Activated CD4-positive, alpha-beta T cell treated with anti-CD3 and anti-CD28 coated beads, Interleukin-2, Interleukin-6, amounts not matched to agents 100 ng/mL and 50 ng/mL, durations not matched to agents 16 hours and 8 hours (primary cell): ENCODE data around the gene RIC3.
"Not testable (repeated sequence)": the region's sequence is repeated elsewhere in the genome, so short reads cannot be mapped to it uniquely, and the experiment has no call there.

Experiments
- DNase-seq: peaks from one replicate; pipeline ENCODE4 v3.0.0-alpha.2; 2020

RIC3 gene

GRCh38 chr11:8186429-8186828 lies 17.6 kb upstream of the RIC3 start:
- no peak for DNase-seq

DNA sequence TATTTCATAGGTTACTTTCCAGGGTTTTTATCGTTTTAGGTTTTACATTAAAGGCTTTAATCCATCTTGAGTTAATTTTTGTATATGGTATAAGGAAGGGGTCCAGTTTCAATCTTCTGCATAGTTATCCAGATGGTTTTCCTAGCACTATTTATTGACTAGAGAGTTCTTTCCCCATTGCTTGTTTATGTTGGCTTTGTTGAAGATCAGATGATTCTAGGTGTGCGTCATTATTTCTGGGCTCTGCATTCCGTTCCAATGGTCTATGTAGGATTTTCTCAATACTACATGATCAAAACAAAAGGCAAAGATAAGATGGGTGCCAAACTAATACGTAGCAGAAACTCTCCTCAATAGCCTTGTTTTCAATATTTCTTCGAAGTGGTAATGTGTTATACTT lies 14.3 kb upstream of the RIC3 start:
- DNase-seq, result no peak

DNA sequence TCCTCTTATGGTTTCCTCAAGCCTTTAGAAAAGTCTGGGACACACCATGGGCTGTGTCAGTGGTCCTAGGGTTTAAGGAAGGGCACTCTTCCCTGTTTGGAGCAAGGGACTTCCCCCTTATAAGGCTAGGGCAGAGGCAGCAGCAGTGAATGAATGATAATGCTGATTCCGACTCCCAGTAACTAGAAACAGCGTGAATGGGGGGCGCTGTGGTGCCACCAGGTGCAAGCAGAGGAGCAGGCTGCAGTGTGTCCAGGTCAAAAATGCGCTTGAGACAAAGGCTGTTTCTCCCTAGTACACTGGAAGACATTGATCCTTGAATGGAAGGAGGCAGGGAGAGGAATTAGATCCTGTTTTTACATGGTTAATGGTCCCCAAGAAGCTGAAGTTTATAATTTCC lies 11.6 kb upstream of the RIC3 start:
- DNase-seq, result no peak

- DNase-seq, result no peak
Observed at GRCh38 chr11:8178297-8178696, 9.5 kb upstream of the RIC3 start.

DNA sequence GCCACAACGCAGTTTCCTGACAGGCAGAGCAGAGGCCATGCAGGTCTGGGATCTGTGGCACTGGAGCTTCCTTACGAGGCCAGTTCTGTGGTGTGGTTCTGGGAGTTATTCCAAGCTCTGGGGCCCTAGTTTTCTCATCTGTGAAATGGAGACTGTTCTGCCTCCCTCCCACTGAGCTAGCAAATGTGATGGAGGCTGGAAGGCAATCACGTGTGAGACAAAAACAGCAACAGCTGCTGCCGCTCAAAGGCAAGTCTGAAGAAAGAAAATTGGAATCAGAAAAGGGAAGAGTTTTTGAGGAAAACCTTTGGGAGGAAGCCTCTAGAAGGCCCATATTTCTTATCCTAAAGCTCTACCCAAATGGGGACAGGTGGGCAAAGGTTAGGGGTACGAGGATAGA lies 8.3 kb upstream of the RIC3 start:
- DNase-seq, result no peak

- no peak for DNase-seq
Observed at GRCh38 chr11:8167796-8168195, 1.0 kb downstream of the RIC3 start.

- no peak for DNase-seq
Observed at GRCh38 chr11:8164746-8165145, 4.1 kb downstream of the RIC3 start.

DNA sequence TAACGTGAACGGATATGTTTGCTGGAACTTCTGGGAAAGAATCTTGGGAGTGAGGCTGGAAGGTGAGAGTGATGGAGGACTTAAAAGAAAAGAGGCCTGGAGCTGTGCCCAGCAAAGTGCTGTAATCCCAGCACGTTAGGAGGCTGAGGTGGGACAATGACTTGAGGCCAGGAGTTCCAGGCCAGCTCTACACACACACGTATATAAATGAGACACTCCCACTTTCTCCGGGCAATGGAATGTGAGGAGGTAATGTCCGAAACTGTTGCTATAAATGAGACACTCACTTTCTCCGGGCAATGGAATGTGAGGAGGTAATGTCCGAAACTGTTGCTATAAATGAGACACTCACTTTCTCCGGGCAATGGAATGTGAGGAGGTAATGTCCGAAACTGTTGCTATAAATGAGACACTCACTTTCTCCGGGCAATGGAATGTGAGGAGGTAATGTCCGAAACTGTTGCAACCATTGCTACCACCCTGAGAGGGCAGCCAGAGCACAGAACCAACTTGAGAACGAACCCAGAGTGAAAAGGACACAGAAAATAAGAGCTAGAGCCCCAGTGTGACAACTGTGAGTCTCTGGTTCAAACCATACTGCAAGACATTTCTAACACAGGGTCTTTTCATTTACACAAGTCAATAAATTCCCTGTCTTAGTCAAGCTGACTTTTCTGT lies 7.1 kb downstream of the RIC3 start:
- DNase-seq, result not testable (repeated sequence)

- DNase-seq, result no peak
Observed at GRCh38 chr11:8156877-8157276, 11.9 kb downstream of the RIC3 start.

DNA sequence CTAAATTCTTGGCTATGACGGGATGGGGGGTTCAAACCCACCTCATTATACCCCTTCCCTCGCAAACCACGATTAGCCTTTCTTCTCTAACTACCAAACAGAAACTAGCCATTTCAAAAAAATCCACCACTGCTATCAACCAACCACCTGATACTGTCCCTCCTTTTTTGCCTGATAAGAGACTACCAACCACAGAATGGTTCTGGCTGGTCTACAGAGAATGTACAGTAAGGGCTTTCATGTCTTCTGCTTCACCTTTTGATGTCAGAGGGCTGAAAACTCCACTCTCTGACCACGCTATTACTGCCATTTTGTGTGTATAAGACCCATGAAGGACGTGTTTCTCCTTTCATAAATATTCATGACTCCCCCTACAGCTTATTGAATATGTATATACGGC lies 19.1 kb downstream of the RIC3 start:
- DNase-seq, result no peak

GRCh38 chr11:8138526-8138925 lies 30.3 kb downstream of the RIC3 start:
- DNase-seq, result no peak

GRCh38 chr11:8127447-8127846 lies 41.4 kb downstream of the RIC3 start:
- no peak for DNase-seq

DNA sequence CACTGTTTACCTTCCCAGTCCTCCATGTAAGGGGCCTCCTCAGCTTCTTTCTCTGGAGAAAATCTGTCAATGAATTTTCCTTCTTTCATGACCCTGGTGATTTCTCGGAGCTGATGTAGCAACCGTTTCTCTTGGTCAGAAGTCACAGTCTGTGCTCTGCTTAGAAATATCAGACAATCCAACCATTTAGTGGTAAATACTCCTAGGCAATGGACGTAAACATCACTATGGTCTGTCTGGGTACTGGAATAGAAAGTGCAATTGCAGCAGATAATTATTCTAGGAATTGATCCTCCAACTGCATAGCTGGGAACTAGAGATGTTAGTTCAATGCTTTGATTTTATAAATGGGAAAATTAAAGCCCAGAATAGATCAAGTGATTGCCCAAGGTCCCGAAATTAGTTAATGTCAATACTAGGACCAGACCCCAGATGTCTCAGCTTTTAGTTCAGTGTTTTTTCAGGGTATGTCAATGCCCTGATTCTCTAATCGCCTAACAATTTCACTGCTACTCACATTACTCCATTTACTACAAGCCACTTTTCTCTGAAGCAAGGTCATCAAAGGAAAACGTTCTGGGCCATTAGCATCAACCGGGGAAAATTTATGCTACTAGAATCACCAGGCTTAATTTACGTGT lies 42.1 kb downstream of the RIC3 start:
- DNase-seq, result no peak

- DNase-seq, result no peak
Observed at GRCh38 chr11:8122173-8122764, 46.6 kb downstream of the RIC3 start.

DNA sequence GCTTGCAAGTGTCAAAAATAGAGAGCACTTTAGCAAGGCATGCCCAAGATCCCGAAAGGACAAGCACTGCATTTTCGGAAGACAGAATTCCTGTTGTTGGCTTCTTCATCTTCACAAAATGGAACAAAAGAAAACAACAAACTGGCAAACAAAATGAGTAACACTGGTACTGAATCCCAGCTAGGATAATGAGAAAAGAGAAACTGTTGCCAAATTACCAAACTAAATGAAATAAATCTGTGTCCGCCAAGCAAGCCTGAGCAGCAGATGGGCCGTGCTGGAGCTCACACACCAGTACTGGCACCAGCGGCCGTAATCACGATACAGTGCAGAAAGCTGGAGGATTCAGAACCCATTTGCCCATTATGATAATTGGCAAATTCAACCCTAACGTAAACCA lies 57.2 kb downstream of the RIC3 start:
- DNase-seq, result no peak

DNA sequence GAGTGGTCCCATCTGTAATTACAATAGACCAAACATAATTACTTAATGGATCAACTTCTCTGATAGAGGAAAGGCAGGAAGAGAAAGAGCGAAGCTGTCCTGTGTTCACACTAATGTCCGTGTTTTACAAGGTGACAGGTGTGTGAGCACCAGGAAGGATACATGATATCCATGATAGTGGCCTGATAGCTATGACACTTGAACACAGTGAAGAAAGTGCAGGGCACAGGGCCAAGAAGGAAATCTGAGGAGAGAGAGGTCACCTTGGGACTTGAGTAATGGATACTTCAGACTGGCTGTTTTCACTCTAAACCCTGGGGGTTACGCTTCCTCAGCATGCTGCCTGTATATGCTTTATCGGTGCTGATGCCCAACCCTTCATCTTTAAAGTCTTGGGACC lies 58.4 kb downstream of the RIC3 start:
- DNase-seq, result no peak

GRCh38 chr11:8109675-8110074 lies 59.1 kb downstream of the RIC3 start:
- no peak for DNase-seq

DNA sequence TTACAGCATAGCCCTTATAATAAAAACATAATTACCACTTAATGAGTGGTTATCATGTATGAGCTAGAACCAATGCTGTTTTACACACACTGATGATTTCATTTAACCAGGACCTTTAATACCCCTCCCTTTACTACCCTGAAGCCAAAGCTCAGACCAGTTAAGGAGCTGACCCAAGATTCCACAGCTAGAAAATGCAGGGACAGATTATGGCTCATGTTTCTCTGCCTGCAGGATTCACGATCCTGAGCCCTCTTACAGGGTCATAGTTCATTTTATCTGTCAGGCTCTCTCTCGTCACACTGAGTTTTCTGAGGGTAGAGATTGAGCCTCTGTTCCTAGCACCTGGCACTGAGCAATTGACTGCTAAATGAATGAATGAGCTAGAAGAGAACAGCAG lies 60.4 kb downstream of the RIC3 start:
- no peak for DNase-seq

GRCh38 chr11:8107642-8108041 lies 61.2 kb downstream of the RIC3 start:
- DNase-seq, result no peak

- no peak for DNase-seq
Observed at GRCh38 chr11:8106679-8107078, 62.1 kb downstream of the RIC3 start.

- no peak for DNase-seq
Observed at GRCh38 chr11:8105666-8106065, 63.2 kb downstream of the RIC3 start.

- DNase-seq, result no peak
Observed at GRCh38 chr11:8105133-8105532, 63.7 kb downstream of the RIC3 start.

GRCh38 chr11:8103909-8104308 lies 64.9 kb downstream of the RIC3 start:
- no peak for DNase-seq

DNA sequence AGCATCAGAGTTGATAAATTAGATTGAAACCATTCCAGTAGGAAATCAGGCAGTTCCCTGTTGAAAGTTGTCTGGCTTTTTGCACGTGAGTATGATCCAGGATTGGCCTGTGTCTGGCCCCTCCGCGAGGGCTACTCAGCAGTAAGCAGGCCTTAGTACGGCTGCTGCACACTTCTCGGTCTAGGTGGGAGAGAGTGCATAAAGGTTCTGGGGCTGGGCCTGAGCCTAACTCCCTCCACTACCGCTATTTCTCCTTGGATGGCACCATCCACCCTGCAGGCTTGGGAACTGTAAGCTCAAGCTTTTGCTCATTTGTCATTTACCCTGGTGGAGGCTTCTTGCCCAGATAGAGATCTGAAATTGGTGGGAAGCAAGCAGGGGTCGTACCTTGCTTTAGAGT lies 65.9 kb downstream of the RIC3 start:
- DNase-seq, result no peak
